GM12892 (cell line): ENCODE data around the gene TMEM266.

Source experiments
- POLR2A ChIP-seq: IDR thresholded peaks from 2 replicates; pipeline ENCODE4 v1.6.1; 2011; ENCODE audit warnings: low read depth, low read length, control low read depth
- POLR2AphosphoS5 ChIP-seq: IDR thresholded peaks from 2 replicates; pipeline ENCODE4 v1.6.1; 2011; ENCODE audit warnings: low read depth, low read length, control low read depth
- TAF1 ChIP-seq: IDR thresholded peaks from 2 replicates; pipeline ENCODE4 v1.6.1; 2011; ENCODE audit warnings: low read depth, mild to moderate bottlenecking, control low read depth, low read length, borderline replicate concordance

GRCh38 chr15:76162036-76162398 is 102.2 kb downstream of the TMEM266 start:
- TF ChIP-seq POLR2A (no peak), POLR2AphosphoS5 (no peak), TAF1 (no peak)
